GM18526 (cell line): Measurements from ENCODE around the gene ARSG.

ENCODE experiments used
- POLR2A ChIP-seq: IDR thresholded peaks from 3 replicates; pipeline ENCODE4 v1.6.1; 2011; ENCODE audit not compliant: insufficient read length; ENCODE audit errors: extremely low read depth

Gene ARSG

GRCh38 chr17:68325961-68326360 is 34.7 kb downstream of the ARSG start:
- TF ChIP-seq POLR2A, result no peak

- no peak for TF ChIP-seq POLR2A
These were observed 35.4 kb downstream of the ARSG start for GRCh38 chr17:68326681-68327080.

GRCh38 chr17:68327823-68328557 is 36.7 kb downstream of the ARSG start:
- no peak for TF ChIP-seq POLR2A

- no peak for TF ChIP-seq POLR2A
These were observed 37.4 kb downstream of the ARSG start for GRCh38 chr17:68328676-68329075.

- no peak for TF ChIP-seq POLR2A
These were observed 38.0 kb downstream of the ARSG start for GRCh38 chr17:68329331-68329730.

GRCh38 chr17:68334393-68334792 is 43.1 kb downstream of the ARSG start:
- no peak for TF ChIP-seq POLR2A

- no peak for TF ChIP-seq POLR2A
These were observed 50.2 kb downstream of the ARSG start for GRCh38 chr17:68341482-68341881.

GRCh38 chr17:68343976-68344375 is 52.7 kb downstream of the ARSG start:
- no peak for TF ChIP-seq POLR2A

GRCh38 chr17:68344701-68345136 is 53.4 kb downstream of the ARSG start:
- TF ChIP-seq POLR2A, result no peak

GRCh38 chr17:68346448-68346847 is 55.2 kb downstream of the ARSG start:
- peak; percentile 37 for TF ChIP-seq POLR2A

- no peak for TF ChIP-seq POLR2A
These were observed 56.1 kb downstream of the ARSG start for GRCh38 chr17:68347380-68347779.

- no peak for TF ChIP-seq POLR2A
These were observed 57.9 kb downstream of the ARSG start for GRCh38 chr17:68349157-68349556.

GRCh38 chr17:68351395-68351794 is 60.1 kb downstream of the ARSG start:
- no peak for TF ChIP-seq POLR2A

- no peak for TF ChIP-seq POLR2A
These were observed 60.7 kb downstream of the ARSG start for GRCh38 chr17:68352041-68352440.

GRCh38 chr17:68353111-68353521 is 61.8 kb downstream of the ARSG start:
- TF ChIP-seq POLR2A, result no peak

GRCh38 chr17:68356520-68356919 is 65.2 kb downstream of the ARSG start:
- TF ChIP-seq POLR2A, result no peak

GRCh38 chr17:68356949-68357455 is 65.7 kb downstream of the ARSG start:
- TF ChIP-seq POLR2A, result no peak
